Keratinocyte (primary cell): ENCODE measurements around the gene TOX2. TPM values are rescaled to one million over a fixed set of nuclear protein-coding genes. Genes with fewer than 3 reads are reported as not detected.

Experiments used
- DNase-seq: peaks from one replicate; pipeline ENCODE4 v3.0.0-alpha.2; 2011; ENCODE audit warnings: low read depth, missing footprints, low spot score
- FAIRE-seq: peaks from 2 replicates; lab custom pipeline; 2011; peaks lifted over from hg19 to GRCh38; lab: Jason Lieb, UNC
- H2AFZ ChIP-seq: 2 replicates; pipeline ENCODE4 v1.6.0; 2012; ENCODE audit warnings: low read length, control low read depth, inconsistent platforms; ENCODE audit not compliant: control insufficient read depth
- H3K27ac ChIP-seq: 2 replicates; pipeline ENCODE4 v1.5.1; 2011; ENCODE audit warnings: low read length; ENCODE audit not compliant: control insufficient read depth, insufficient read depth
- H3K27me3 ChIP-seq: 3 replicates; pipeline ENCODE4 v1.6.0; 2011; ENCODE audit warnings: low read length; ENCODE audit not compliant: control insufficient read depth, insufficient read depth; ENCODE audit errors: extremely low read depth
- H3K36me3 ChIP-seq, 2 experiments: 2 replicates in 1 of 2; 3 replicates in 1 of 2; pipeline ENCODE4 v1.5.1; 2011; ENCODE audit warnings: low read length in 2 of 2, mild to moderate bottlenecking in 1 of 2; ENCODE audit not compliant: control insufficient read depth in 2 of 2, insufficient read depth in 2 of 2; ENCODE audit errors: extremely low read depth in 1 of 2
- H3K4me1 ChIP-seq: 3 replicates; pipeline ENCODE4 v1.5.1; 2011; ENCODE audit warnings: low read length; ENCODE audit not compliant: control insufficient read depth, insufficient read depth; ENCODE audit errors: extremely low read depth
- H3K4me2 ChIP-seq: 3 replicates; pipeline ENCODE4 v1.6.0; 2011; ENCODE audit warnings: low read depth, low read length; ENCODE audit not compliant: control insufficient read depth, insufficient read depth; ENCODE audit errors: extremely low read depth
- H3K4me3 ChIP-seq, 3 experiments: fragments of 200-600 bp in 1 of 3; sonication (generic) in 1 of 3; 2 replicates in 2 of 3; 3 replicates in 1 of 3; pipeline ENCODE4 v1.5.1; 2011 to 2016; ENCODE audit warnings: low read length in 3 of 3, mild to moderate bottlenecking in 3 of 3, control low read depth in 2 of 3, inconsistent platforms in 1 of 3, low read depth in 1 of 3, mixed read lengths in 1 of 3, mixed run types in 1 of 3, moderate library complexity in 1 of 3; ENCODE audit not compliant: control insufficient read depth in 2 of 3, insufficient read depth in 2 of 3; ENCODE audit errors: extremely low read depth in 1 of 3
- H3K79me2 ChIP-seq: 2 replicates; pipeline ENCODE4 v1.6.0; 2012; ENCODE audit warnings: low read length; ENCODE audit not compliant: control insufficient read depth, insufficient read depth
- H3K9ac ChIP-seq: 3 replicates; pipeline ENCODE4 v1.6.0; 2011; ENCODE audit warnings: low read length; ENCODE audit not compliant: control insufficient read depth, insufficient read depth; ENCODE audit errors: extremely low read depth
- H3K9me1 ChIP-seq: 3 replicates; pipeline ENCODE4 v1.6.0; 2011; ENCODE audit warnings: low read length; ENCODE audit not compliant: control insufficient read depth, insufficient read depth; ENCODE audit errors: extremely low read depth
- H3K9me3 ChIP-seq: 2 replicates; pipeline ENCODE4 v1.5.1; 2012; ENCODE audit warnings: low read depth, low read length; ENCODE audit not compliant: control insufficient read depth
- H4K20me1 ChIP-seq: 3 replicates; pipeline ENCODE4 v1.6.0; 2011; ENCODE audit warnings: low read length; ENCODE audit not compliant: control insufficient read depth, insufficient read depth; ENCODE audit errors: extremely low read depth
- EZH2 ChIP-seq: IDR thresholded peaks from one replicate; pipeline ENCODE4 v1.6.1; 2012; ENCODE audit warnings: inconsistent platforms, mild to moderate bottlenecking, low read length, moderate library complexity
- dilution Hi-C: fragments of 300-500 bp; cut with MboI; formaldehyde crosslinking; loops from one replicate; pipeline ENCODE4 v1.7.0; 2020; ENCODE audit warnings: low sequenced_read_pairs; ENCODE audit not compliant: extremely low pct_ligation_motif_present
- polyA plus RNA-seq, 5 experiments: library from polyadenylated mRNA; depleted of rRNA in 3 of 5; stranded (reverse) in 3 of 5; stranded (forward) in 1 of 5; unstranded in 1 of 5; fragments of >200 nt; gene quantifications; 1 replicate in 1 of 5; 2 replicates in 3 of 5; 3 replicates in 1 of 5; pipeline versions ENCODE4 v1.2.1 to v1.2.3, GENCODE V29; 2011 to 2012; ENCODE audit warnings: missing spikeins in 2 of 5, low read depth in 1 of 5, low replicate concordance in 1 of 5
- TF ChIP-seq, protein P1 (sequence below), 3 experiments: IDR thresholded peaks in 1 of 3; conservative IDR thresholded peaks in 1 of 3; optimal IDR thresholded peaks in 1 of 3; 2 replicates in 2 of 3; 3 replicates in 1 of 3; pipeline versions ENCODE3 to v1.5.1; 2011; ENCODE audit warnings: low read length in 3 of 3, mild to moderate bottlenecking in 3 of 3, moderate library complexity in 2 of 3, control low read depth in 1 of 3, inconsistent platforms in 1 of 3; ENCODE audit not compliant: insufficient read depth in 2 of 3; ENCODE audit errors: extremely low read depth in 1 of 3

The TOX2 gene
- polyA plus RNA-seq, 1 donor (not counting 4 experiments of a cell fraction or from before 2014, with no cell fraction given): 0.20 TPM

DNA sequence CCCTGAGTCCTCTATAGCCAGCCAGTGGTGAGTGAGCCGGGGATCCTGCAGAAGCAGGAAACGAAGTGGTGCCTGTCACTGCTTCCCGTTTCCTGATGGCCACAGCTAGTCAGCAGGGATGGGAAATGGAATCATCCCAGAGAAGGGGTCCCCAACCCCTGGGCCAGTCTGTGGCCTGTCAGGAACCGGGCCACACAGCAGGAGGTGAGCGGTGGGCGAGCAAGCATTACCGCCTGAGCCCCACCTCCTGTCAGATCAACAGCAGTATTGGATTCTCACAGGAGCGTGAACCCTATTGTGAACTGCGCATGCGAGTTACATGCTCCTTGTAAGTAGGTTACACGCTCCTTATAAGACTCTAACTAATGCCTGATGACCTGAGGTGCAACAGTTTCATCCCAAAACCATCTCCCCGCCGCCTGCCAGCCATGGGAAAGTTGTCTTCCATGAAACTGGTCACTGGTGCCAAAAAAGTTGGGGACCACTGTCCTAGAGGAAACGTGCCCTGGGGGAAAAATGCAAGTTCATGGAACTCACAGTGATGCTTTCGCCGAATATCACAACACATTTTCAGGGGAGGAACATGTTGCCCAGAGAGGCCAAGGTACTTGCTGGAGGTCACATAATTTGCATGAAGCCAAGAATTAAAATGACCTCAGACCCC lies 158.5 kb downstream of the TOX2 start:
- Histone ChIP-seq H3K36me3 (no peaks in the 10 kb centered on the region), H3K27ac (no peak overlapping the region), H3K9me1 (no peaks in the 10 kb centered on the region), H3K9me3 (no peaks in the 10 kb centered on the region), H3K9ac (no peak overlapping the region), H3K4me2 (no peak overlapping the region), H3K79me2 (no peaks in the 10 kb centered on the region), H4K20me1 (no peaks in the 10 kb centered on the region), H3K4me3 (no peak overlapping the region), H2AFZ (no peak overlapping the region), H3K27me3 (peaks cover 20% of the 10 kb centered on the region), H3K4me1 (no peaks in the 10 kb centered on the region)
- no peak for TF ChIP-seq EZH2
- TF ChIP-seq, protein P1, sequence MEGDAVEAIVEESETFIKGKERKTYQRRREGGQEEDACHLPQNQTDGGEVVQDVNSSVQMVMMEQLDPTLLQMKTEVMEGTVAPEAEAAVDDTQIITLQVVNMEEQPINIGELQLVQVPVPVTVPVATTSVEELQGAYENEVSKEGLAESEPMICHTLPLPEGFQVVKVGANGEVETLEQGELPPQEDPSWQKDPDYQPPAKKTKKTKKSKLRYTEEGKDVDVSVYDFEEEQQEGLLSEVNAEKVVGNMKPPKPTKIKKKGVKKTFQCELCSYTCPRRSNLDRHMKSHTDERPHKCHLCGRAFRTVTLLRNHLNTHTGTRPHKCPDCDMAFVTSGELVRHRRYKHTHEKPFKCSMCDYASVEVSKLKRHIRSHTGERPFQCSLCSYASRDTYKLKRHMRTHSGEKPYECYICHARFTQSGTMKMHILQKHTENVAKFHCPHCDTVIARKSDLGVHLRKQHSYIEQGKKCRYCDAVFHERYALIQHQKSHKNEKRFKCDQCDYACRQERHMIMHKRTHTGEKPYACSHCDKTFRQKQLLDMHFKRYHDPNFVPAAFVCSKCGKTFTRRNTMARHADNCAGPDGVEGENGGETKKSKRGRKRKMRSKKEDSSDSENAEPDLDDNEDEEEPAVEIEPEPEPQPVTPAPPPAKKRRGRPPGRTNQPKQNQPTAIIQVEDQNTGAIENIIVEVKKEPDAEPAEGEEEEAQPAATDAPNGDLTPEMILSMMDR (optimal IDR thresholded peaks at IDR 0.05 in 1 of 3, IDR thresholded peaks at IDR 0.05 in 1 of 3, conservative IDR thresholded peaks at IDR 0.05 in 1 of 3; ENCODE audit: extremely low read depth in 1 of 3, insufficient read depth in 2 of 3, low read length in 3 of 3): no peak
- FAIRE-seq (no peak), DNase-seq (no peak)
- dilution Hi-C loops: no loop called here

DNA sequence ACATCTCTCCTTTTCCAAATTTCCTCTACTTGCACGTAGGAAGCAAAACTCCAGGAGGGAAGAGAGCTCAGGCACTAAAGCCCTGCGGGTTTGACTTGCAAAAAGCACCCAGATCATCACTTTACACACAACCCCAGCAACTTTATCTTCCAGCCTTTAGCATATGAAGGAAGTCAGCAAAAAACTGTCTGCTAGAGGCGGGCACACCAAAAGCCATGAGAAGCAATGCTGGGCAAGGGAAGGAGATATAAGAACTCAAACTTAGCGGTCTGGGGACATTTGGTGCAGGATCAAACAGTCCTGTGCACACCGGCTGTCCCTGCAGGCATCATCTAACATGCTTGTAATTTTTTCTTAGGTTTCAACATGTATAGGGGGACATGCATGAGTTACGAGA lies 159.0 kb downstream of the TOX2 start:
- Histone ChIP-seq H3K79me2 (no peaks in the 10 kb centered on the region), H3K4me1 (no peaks in the 10 kb centered on the region), H4K20me1 (no peaks in the 10 kb centered on the region), H3K4me2 (no peak overlapping the region), H3K9me3 (no peaks in the 10 kb centered on the region), H3K27ac (no peak overlapping the region), H3K36me3 (no peaks in the 10 kb centered on the region), H3K9me1 (no peaks in the 10 kb centered on the region), H3K27me3 (peaks cover 20% of the 10 kb centered on the region), H3K9ac (no peak overlapping the region), H3K4me3 (no peak overlapping the region), H2AFZ (no peak overlapping the region)
- DNase-seq (no peak), FAIRE-seq (no peak)
- TF ChIP-seq, protein P1 (optimal IDR thresholded peaks at IDR 0.05 in 1 of 3, IDR thresholded peaks at IDR 0.05 in 1 of 3, conservative IDR thresholded peaks at IDR 0.05 in 1 of 3; ENCODE audit: extremely low read depth in 1 of 3, insufficient read depth in 2 of 3, low read length in 3 of 3): no peak
- no peak for TF ChIP-seq EZH2
- dilution Hi-C loops: no loop called here
